HepG2 (cell line): ENCODE data around the gene PRCD. TPM values are rescaled to one million over a fixed set of nuclear protein-coding genes. Genes with fewer than 3 reads are reported as not detected.

Source experiments
- EP300 ChIP-seq, 3 experiments: sonication (generic) in 1 of 3; formaldehyde crosslinking in 1 of 3; IDR thresholded peaks; 2 replicates each; pipeline versions ENCODE4 v1.5.1 to v1.6.1; 2011 to 2020; ENCODE audit warnings: low read depth in 2 of 3, low read length in 2 of 3, borderline replicate concordance in 1 of 3, improper control_type of control experiment in 1 of 3, mild to moderate bottlenecking in 1 of 3, missing genetic modification reagents in 1 of 3, moderate library complexity in 1 of 3
- ETV5 ChIP-seq: IDR thresholded peaks from 2 replicates; pipeline ENCODE4 v1.6.1; 2018; ENCODE audit warnings: missing biosample characterization, missing genetic modification reagents, inconsistent platforms, borderline replicate concordance
- FOXA3 ChIP-seq: IDR thresholded peaks from 2 replicates; pipeline ENCODE4 v1.6.1; 2016; ENCODE audit warnings: missing genetic modification reagents, missing compliant biosample characterization
- HNRNPL ChIP-seq: fragments of 200-400 bp; formaldehyde crosslinking; IDR thresholded peaks from 2 replicates; pipeline ENCODE4 v1.6.1; 2017; ENCODE audit warnings: mild to moderate bottlenecking, low read depth, low read length
- PHF20 ChIP-seq: sonication (generic); formaldehyde crosslinking; IDR thresholded peaks from 2 replicates; pipeline ENCODE4 v1.5.0; 2020; ENCODE audit warnings: mild to moderate bottlenecking, missing genetic modification reagents
- RAD51 ChIP-seq: fragments of 450-650 bp; IDR thresholded peaks from 2 replicates; pipeline ENCODE4 v1.6.1; 2016; ENCODE audit warnings: borderline replicate concordance
- SSRP1 ChIP-seq: IDR thresholded peaks from 2 replicates; pipeline ENCODE4 v1.6.1; 2016; ENCODE audit warnings: control low read depth
- TBP ChIP-seq: sonication (generic); formaldehyde crosslinking; IDR thresholded peaks from 2 replicates; pipeline ENCODE4 v1.5.0; 2020; ENCODE audit warnings: missing genetic modification reagents
- ZBTB26 ChIP-seq: IDR thresholded peaks from 2 replicates; pipeline ENCODE4 v1.6.1; 2016; ENCODE audit warnings: missing compliant biosample characterization, missing genetic modification reagents, borderline replicate concordance
- ZFP36L1 ChIP-seq: sonication (generic); formaldehyde crosslinking; IDR thresholded peaks from 2 replicates; pipeline ENCODE4 v1.8.0; 2022; ENCODE audit warnings: mild to moderate bottlenecking, missing genetic modification reagents, moderate library complexity
- ZNF274 ChIP-seq: sonication (generic); formaldehyde crosslinking; IDR thresholded peaks from 2 replicates; pipeline ENCODE4 v1.5.1; 2020; ENCODE audit warnings: mild to moderate bottlenecking, missing genetic modification reagents
- ZNF501 ChIP-seq: sonication (generic); formaldehyde crosslinking; IDR thresholded peaks from 2 replicates; pipeline ENCODE4 v1.5.1; 2020; ENCODE audit warnings: mild to moderate bottlenecking, moderate library complexity, missing genetic modification reagents
- ZNF761 ChIP-seq: sonication (generic); formaldehyde crosslinking; conservative IDR thresholded peaks from 2 replicates; pipeline ENCODE4 v1.4.0; 2020; ENCODE audit warnings: mild to moderate bottlenecking, missing genetic modification reagents
- polyA plus RNA-seq, 8 experiments: library from polyadenylated mRNA; depleted of rRNA in 3 of 8; stranded (reverse) in 7 of 8; unstranded in 1 of 8; fragments of >200 nt; fragmentation: Illumina TruSeq in 4 of 8; extraction: Trizol in 4 of 8; gene quantifications; 2 replicates each; pipeline versions ENCODE4 v1.2.1 to v1.2.3, GENCODE V29; 2011 to 2016; ENCODE audit warnings: low read depth in 4 of 8, missing spikeins in 1 of 8, mixed read lengths in 1 of 8; ENCODE audit not compliant: insufficient read depth in 1 of 8
- total RNA-seq, 5 experiments: library from RNA; depleted of rRNA; stranded (reverse); fragments of >200 nt; fragmentation: Illumina TruSeq; extraction: Trizol; gene quantifications; 2 replicates each; pipeline ENCODE4 v1.2.3, GENCODE V29; 2016; ENCODE audit warnings: low read depth in 1 of 5
- TF ChIP-seq, protein P1 (sequence below): sonication (generic); formaldehyde crosslinking; IDR thresholded peaks from 2 replicates; pipeline ENCODE4 v1.5.1; 2020; ENCODE audit warnings: mild to moderate bottlenecking, moderate library complexity, missing genetic modification reagents

PRCD gene
- total and polyA plus RNA-seq, 2 of the 13 experiments (the other 11 are each of a cell fraction or from before 2014, with no cell fraction given): 0.51 TPM; not detected in 1

- TF ChIP-seq, protein P1, sequence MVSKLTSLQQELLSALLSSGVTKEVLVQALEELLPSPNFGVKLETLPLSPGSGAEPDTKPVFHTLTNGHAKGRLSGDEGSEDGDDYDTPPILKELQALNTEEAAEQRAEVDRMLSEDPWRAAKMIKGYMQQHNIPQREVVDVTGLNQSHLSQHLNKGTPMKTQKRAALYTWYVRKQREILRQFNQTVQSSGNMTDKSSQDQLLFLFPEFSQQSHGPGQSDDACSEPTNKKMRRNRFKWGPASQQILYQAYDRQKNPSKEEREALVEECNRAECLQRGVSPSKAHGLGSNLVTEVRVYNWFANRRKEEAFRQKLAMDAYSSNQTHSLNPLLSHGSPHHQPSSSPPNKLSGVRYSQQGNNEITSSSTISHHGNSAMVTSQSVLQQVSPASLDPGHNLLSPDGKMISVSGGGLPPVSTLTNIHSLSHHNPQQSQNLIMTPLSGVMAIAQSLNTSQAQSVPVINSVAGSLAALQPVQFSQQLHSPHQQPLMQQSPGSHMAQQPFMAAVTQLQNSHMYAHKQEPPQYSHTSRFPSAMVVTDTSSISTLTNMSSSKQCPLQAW (CRISPR knock-in tag): peak; percentile 30; the same call in 1 of the 2 replicates
- 0 out of 2 replicates have a peak, but pooled peaks have one; percentile 27 for TF ChIP-seq ZNF761 (CRISPR knock-in tag)
- no peak for TF ChIP-seq RAD51
- TF ChIP-seq TBP (CRISPR knock-in tag): no peak
- TF ChIP-seq FOXA3: 0 out of 2 replicates have a peak, but pooled peaks have one; percentile 9
- no peak for TF ChIP-seq PHF20 (CRISPR knock-in tag)
- TF ChIP-seq ZFP36L1 (CRISPR knock-in tag): no peak
- peak; percentile 19; a peak in 1 of 4 replicates for TF ChIP-seq EP300 (IDR thresholded peaks at IDR 0.05; ENCODE audit: low read depth in 2 of 2, low read length in 2 of 2)
- peak; percentile 23; the same call in 1 of the 2 replicates for TF ChIP-seq EP300 (CRISPR knock-in tag; IDR thresholded peaks at IDR 0.05; ENCODE audit: borderline replicate concordance)
- peak; percentile 14; the same call in 1 of the 2 replicates for TF ChIP-seq ZBTB26 (CRISPR knock-in tag)
- TF ChIP-seq ZNF501: no peak
- TF ChIP-seq ETV5 (CRISPR knock-in tag): no peak; the same call in none of the 2 replicates
- peak; percentile 88 for TF ChIP-seq HNRNPL
- 0 out of 2 replicates have a peak, but pooled peaks have one; percentile 25 for TF ChIP-seq SSRP1 (CRISPR knock-in tag)
- 0 out of 2 replicates have a peak, but pooled peaks have one; percentile 21 for TF ChIP-seq ZNF274 (CRISPR knock-in tag)
Observed at GRCh38 chr17:76529224-76530094, 10.4 kb upstream of the PRCD start (continued).
